Lung (tissue), 12 donors: ENCODE results near the gene CD34. TPM values are rescaled to one million over a fixed set of nuclear protein-coding genes. Genes with fewer than 3 reads are reported as not detected.

Experiments
- ATAC-seq: fragments of 200-7000 bp; cut with Tn5 transposase; one replicate; pipeline ENCODE4 v1.9.1; 2020; ENCODE audit warnings: moderate number of reproducible peaks; ENCODE audit not compliant: insufficient read depth, low FRiP score
- DNase-seq, 3 donors: peaks; one replicate each; pipeline ENCODE4 v3.0.0-alpha.2; 2013 to 2017
- H3K27ac ChIP-seq, 2 donors: one replicate each; pipeline ENCODE4 v1.5.1; 2013; ENCODE audit warnings: mild to moderate bottlenecking in 2 of 2, moderate library complexity in 2 of 2, control low read depth in 1 of 2, inconsistent platforms in 1 of 2, low read depth in 1 of 2, low read length in 1 of 2
- H3K27me3 ChIP-seq, 3 donors: one replicate each; pipeline ENCODE4 v1.5.1; 2013; ENCODE audit warnings: low read length in 2 of 3; ENCODE audit not compliant: control insufficient read depth in 3 of 3, insufficient read depth in 3 of 3
- H3K36me3 ChIP-seq, 4 donors: one replicate each; pipeline ENCODE4 v1.5.1; 2013; ENCODE audit warnings: low read length in 4 of 4, mild to moderate bottlenecking in 1 of 4, moderate library complexity in 1 of 4; ENCODE audit not compliant: control insufficient read depth in 4 of 4, insufficient read depth in 4 of 4
- H3K4me1 ChIP-seq, 5 donors: one replicate each; pipeline ENCODE4 v1.5.1; 2013; ENCODE audit warnings: low read length in 5 of 5, mild to moderate bottlenecking in 2 of 5, moderate library complexity in 1 of 5; ENCODE audit not compliant: control insufficient read depth in 5 of 5, insufficient read depth in 5 of 5
- H3K4me3 ChIP-seq: one replicate; pipeline ENCODE4 v1.5.1; 2013; ENCODE audit warnings: mild to moderate bottlenecking, control low read depth, moderate library complexity
- H3K9ac ChIP-seq, 2 donors: one replicate each; pipeline ENCODE4 v1.5.1; 2013; ENCODE audit warnings: low read length in 2 of 2, control low read depth in 1 of 2; ENCODE audit not compliant: insufficient read depth in 1 of 2
- H3K9me3 ChIP-seq, 4 donors: one replicate each; pipeline ENCODE4 v1.5.1; 2013; ENCODE audit warnings: low read length in 3 of 4, mild to moderate bottlenecking in 1 of 4, moderate library complexity in 1 of 4; ENCODE audit not compliant: control insufficient read depth in 4 of 4, insufficient read depth in 3 of 4
- CTCF ChIP-seq: IDR thresholded peaks from 2 replicates; pipeline ENCODE4 v1.5.1; 2012; ENCODE audit warnings: mild to moderate bottlenecking; ENCODE audit errors: control extremely low read depth, extremely low read depth
- WGBS, 2 donors: extraction: QIAGEN DNeasy Blood & Tissue Kit; methylation state at CpG; one replicate each; pipeline ENCODE4 v1.1.7; 2013; 5-methylcytosine and 5-hydroxymethylcytosine counted together
- polyA plus RNA-seq, 2 donors: library from polyadenylated mRNA; stranded (reverse); fragments of 200-250 nt; gene quantifications; one replicate each; pipeline ENCODE4 v1.2.1, GENCODE V29; 2013
- total RNA-seq, 2 donors: library from RNA; depleted of rRNA in 1 of 2; stranded (reverse); fragments of >200 nt in 1 of 2; gene quantifications; one replicate each; pipeline ENCODE4 v1.2.1, GENCODE V29; 2014 to 2021
- donor health status: control.
- donor health status: control.
- donor health status: Bipolar disorder and iron deficiency.
- donor health status: healthy.
- donor health status: DM: yes; HTN: yes; CAD: no.

Gene CD34
- total and polyA plus RNA-seq, 4 donors = 23.6 to 81.9 (median 37.1) TPM

- 69 to 82% methylated on average over 15 of the region's 15 CpGs for WGBS, 2 donors
- peaks cover 0 to 8% (median 0%) of the 10 kb centered on the region in 4 donors for H3K36me3 ChIP-seq
- H3K27ac ChIP-seq = peak overlapping the region; percentile 76 to 85
- peak in 1 of 3 donors; percentile 22 for DNase-seq
- H3K27me3 ChIP-seq = no peaks in the 10 kb centered on the region
- ATAC-seq = peak; percentile 25
- H3K4me3 ChIP-seq = peak overlapping the region; percentile 4
- TF ChIP-seq CTCF = no peak
- no peak overlapping the region for H3K9ac ChIP-seq
- peaks cover 0 to 36% (median 4%) of the 10 kb centered on the region in 5 donors for H3K4me1 ChIP-seq
- H3K9me3 ChIP-seq = no peaks in the 10 kb centered on the region
These were observed 72.5 kb downstream of the CD34 start for GRCh38 chr1:207838156-207839082.

DNA sequence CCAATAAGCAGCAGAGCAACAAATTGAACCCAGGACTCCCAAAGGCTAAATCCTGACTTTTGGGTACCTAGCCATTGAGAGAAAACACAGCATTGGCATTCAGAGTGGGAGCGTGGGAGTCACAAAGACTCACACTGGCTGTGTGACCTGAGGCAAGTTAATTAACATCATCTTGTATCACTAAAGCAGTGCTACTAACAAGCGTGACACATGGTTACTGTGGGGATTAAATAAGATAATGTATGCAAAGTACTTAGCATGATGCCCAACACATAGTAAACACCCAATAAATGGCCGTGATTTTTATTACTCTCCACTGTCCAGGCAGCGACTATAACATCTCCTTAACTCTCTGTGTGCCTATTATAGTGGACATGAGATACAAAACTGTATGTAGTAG, 73.3 kb downstream of the CD34 start:
- no peak overlapping the region for H3K9ac ChIP-seq
- TF ChIP-seq CTCF = no peak
- H3K4me1 ChIP-seq = peaks cover 0 to 42% (median 4%) of the 10 kb centered on the region in 5 donors
- ATAC-seq (no peak), DNase-seq (no peak)
- H3K27me3 ChIP-seq = no peaks in the 10 kb centered on the region
- no peak overlapping the region for H3K4me3 ChIP-seq
- peaks cover 0 to 4% (median 0%) of the 10 kb centered on the region in 4 donors for H3K36me3 ChIP-seq
- 91 to 94% methylated on average over 4 of the region's 4 CpGs for WGBS, 2 donors
- peak overlapping the region; percentile 20 to 47 for H3K27ac ChIP-seq
- no peaks in the 10 kb centered on the region for H3K9me3 ChIP-seq

DNA sequence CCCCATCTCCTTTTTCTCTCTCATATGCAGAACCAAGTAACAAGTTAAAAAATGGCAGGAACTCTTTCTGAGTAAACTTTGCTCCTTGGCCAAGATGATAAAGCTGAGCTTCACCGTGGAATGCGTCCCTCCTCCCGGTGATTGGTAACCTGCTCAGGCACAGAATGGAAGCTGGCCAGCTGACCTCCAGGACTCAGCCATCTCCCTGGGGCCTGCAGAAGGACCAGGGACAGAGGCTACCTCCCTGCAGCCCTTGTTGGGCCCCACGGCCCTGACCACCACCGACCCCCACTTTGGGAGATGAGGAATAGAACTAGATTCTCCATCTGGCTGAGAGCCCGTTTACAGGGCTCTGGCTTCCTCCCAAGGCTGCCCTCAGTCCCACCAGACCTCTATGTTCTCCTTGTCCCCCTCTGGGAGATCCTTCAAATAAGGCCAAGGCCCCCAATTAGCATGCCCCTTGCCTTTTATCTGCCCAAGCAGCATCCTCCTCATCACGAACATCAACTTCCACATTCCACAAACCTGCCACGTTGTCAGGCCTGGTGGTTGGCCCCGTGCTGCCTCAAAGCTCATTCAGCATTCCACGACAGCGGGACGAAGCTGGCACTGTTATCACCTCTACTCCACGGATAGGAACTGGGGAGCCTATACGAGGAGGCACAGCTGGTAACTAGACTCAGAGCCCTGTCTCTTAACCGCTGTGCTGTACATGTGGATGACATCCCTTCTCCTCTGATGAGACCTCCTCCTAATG, 74.2 kb downstream of the CD34 start:
- Histone ChIP-seq H3K9ac (no peak overlapping the region), H3K27me3 (no peaks in the 10 kb centered on the region), H3K4me3 (no peak overlapping the region), H3K4me1 (peaks cover 0 to 47% (median 4%) of the 10 kb centered on the region in 5 donors), H3K9me3 (no peaks in the 10 kb centered on the region), H3K27ac (peak overlapping the region in 1 of 2 donors; percentile 58), H3K36me3 (peaks cover 0 to 3% (median 0%) of the 10 kb centered on the region in 4 donors)
- TF ChIP-seq CTCF = no peak
- 66 to 70% methylated on average over 15 of the region's 15 CpGs for WGBS, 2 donors
- ATAC-seq (no peak), DNase-seq (no peak)
